Measurements from ENCODE around the gene TRAM2. TPM values are rescaled to one million over a fixed set of nuclear protein-coding genes. Genes with fewer than 3 reads are reported as not detected.

The TRAM2 gene
- total and polyA plus RNA-seq, 2 of the 8 experiments (the other 6 are each of a cell fraction or from before 2014, with no cell fraction given) = 9.0 to 21.4 TPM

GRCh38 chr6:52616059-52616690 lies 39.3 kb upstream of the TRAM2 start:
- Histone ChIP-seq H2AK5ac (ENCODE audit: low read depth, low read length) (no peak overlapping the region), H4K5ac (ENCODE audit: insufficient read length, low read depth, low read length) (no peak overlapping the region), H4K20me1 (replicated peaks in 1 of 2; ENCODE audit: control insufficient read depth in 1 of 2, insufficient read depth in 2 of 2, low read length in 2 of 2) (no peaks in the 10 kb centered on the region), H3K27me3 (replicated peaks in 1 of 4; ENCODE audit: control insufficient read depth in 3 of 4, extremely low read depth in 1 of 4, insufficient read depth in 3 of 4, low read length in 3 of 4) (no peaks in the 10 kb centered on the region), H2BK5ac (ENCODE audit: low read depth, low read length) (no peak overlapping the region), H3K14ac (ENCODE audit: insufficient read length) (no peak overlapping the region), H3K36me3 (ENCODE audit: control insufficient read depth in 2 of 4, insufficient read depth in 4 of 4, low read length in 3 of 4) (no peaks in the 10 kb centered on the region), H4K8ac (ENCODE audit: extremely low read depth, insufficient read depth, low read length) (no peak overlapping the region), H2BK20ac (ENCODE audit: low read length) (no peak overlapping the region), H3K79me1 (ENCODE audit: low read depth, low read length) (no peaks in the 10 kb centered on the region), H2BK120ac (replicated peaks; ENCODE audit: low read depth, low read length) (no peak overlapping the region), H2AFZ (ENCODE audit: low read length) (no peak overlapping the region), H2BK15ac (ENCODE audit: low read length) (no peak overlapping the region), H4K91ac (replicated peaks; ENCODE audit: insufficient read length, low read length) (no peak overlapping the region), H3K4me2 (ENCODE audit: insufficient read depth in 1 of 2, low read depth in 2 of 2, low read length in 2 of 2) (no peak overlapping the region), H3K4me1 (replicated peaks in 1 of 4; ENCODE audit: control insufficient read depth in 3 of 4, insufficient read depth in 4 of 4, low read length in 3 of 4) (no peaks in the 10 kb centered on the region), H2BK12ac (ENCODE audit: low read depth, low read length) (no peak overlapping the region), H3K56ac (replicated peaks; ENCODE audit: insufficient read length, low read depth, low read length) (no peak overlapping the region), H3K9ac (replicated peaks in 1 of 4; ENCODE audit: extremely low read depth in 1 of 4, low read depth in 3 of 4, low read length in 3 of 4) (no peak overlapping the region), H3K18ac (ENCODE audit: extremely low read depth, low read length) (no peak overlapping the region), H3K4ac (replicated peaks; ENCODE audit: insufficient read length, low read depth, low read length) (no peak overlapping the region), H3K23me2 (ENCODE audit: low read depth, low read length) (no peaks in the 10 kb centered on the region; the same call in 1 of the 2 replicates), H3K23ac (ENCODE audit: insufficient read length) (no peak overlapping the region), H3K79me2 (ENCODE audit: control insufficient read depth in 1 of 2, insufficient read depth in 2 of 2, low read length in 2 of 2) (no peaks in the 10 kb centered on the region), H3K9me3 (ENCODE audit: insufficient read depth in 2 of 2, low read depth in 1 of 2, low read length in 1 of 2) (no peaks in the 10 kb centered on the region), H3K4me3 (ENCODE audit: extremely low read depth in 1 of 4, insufficient read depth in 2 of 4, low read depth in 3 of 4, low read length in 4 of 4) (no peak overlapping the region), H3K27ac (ENCODE audit: low read depth, low read length) (no peak overlapping the region)
- no peak for TF ChIP-seq JUN (IDR thresholded peaks at IDR 0.05; ENCODE audit: low read depth, low read length)
- TF ChIP-seq SIX5 (IDR thresholded peaks at IDR 0.05; ENCODE audit: low read depth, low read length) = no peak
- TF ChIP-seq MAX (IDR thresholded peaks at IDR 0.05) = no peak
- no peak for TF ChIP-seq MAFK (IDR thresholded peaks at IDR 0.05; ENCODE audit: low read depth, low read length)
- no peak for TF ChIP-seq E2F6 (IDR thresholded peaks at IDR 0.05)
- no peak for TF ChIP-seq CBX5 (IDR thresholded peaks at IDR 0.05; ENCODE audit: low read depth, low read length)
- no peak for TF ChIP-seq POLR2AphosphoS5 (IDR thresholded peaks at IDR 0.05; ENCODE audit: low read depth, low read length)
- TF ChIP-seq FOSL1 (IDR thresholded peaks at IDR 0.05; ENCODE audit: insufficient read depth, low read depth, low read length) = no peak
- no peak for TF ChIP-seq SP1 (IDR thresholded peaks at IDR 0.05; ENCODE audit: low read depth, low read length)
- TF ChIP-seq USF2 (IDR thresholded peaks at IDR 0.05; ENCODE audit: low read length) = no peak
- CTCF ChIA-PET (ENCODE audit: partially characterized antibody) = no interaction called here
- DNase-seq (ENCODE audit: low read depth in 1 of 2, low spot score in 2 of 2) (no peak), FAIRE-seq (no peak)
- 90% methylated on average over 2 of the region's 2 CpGs; no CpG with 5 or more reads in 1 of the 2 experiments for WGBS, 2 experiments (ENCODE audit: extremely low coverage in 1 of 2, insufficient coverage in 1 of 2, insufficient read length in 1 of 2, insufficient replicate concordance in 2 of 2, low coverage in 1 of 2, low lambda C conversion rate in 2 of 2, missing lambda C conversion rate in 1 of 2)
- POLR2A ChIA-PET (ENCODE audit: partially characterized antibody) = no interaction called here
